Regular cardiac myocyte (primary cell): ENCODE results near the gene CHCHD1. TPM values are rescaled to one million over a fixed set of nuclear protein-coding genes. Genes with fewer than 3 reads are reported as not detected.

Source experiments
- total RNA-seq: library from RNA; depleted of rRNA; stranded (reverse); fragments of >200 nt; gene quantifications from 2 replicates; pipeline ENCODE4 v1.2.3, GENCODE V29; 2014

Gene CHCHD1
- total RNA-seq = 17.8 and 30.1 TPM in 2 replicates

GRCh38 chr10:73781879-73782748, at the start of gene CHCHD1:
CHCHD1 (plus strand) TSS chr10:73782048; CDS start chr10:73782076, 28 bp downstream.

GRCh38 chr10:73743905-73744663, 37.8 kb upstream of the CHCHD1 start, which contains the start of gene SEC24C:
SEC24C (plus strand) TSS chr10:73744372; CDS start chr10:73746833, 2,461 bp downstream.

GRCh38 chr10:73785211-73785720, 3.4 kb downstream of the CHCHD1 start, which contains the start of gene ZSWIM8:
ZSWIM8 (plus strand) TSS chr10:73785606; CDS start chr10:73785879, 273 bp downstream.

Other genes with a start within 250 kb of the CHCHD1 start
- 6.1 and 6.8 TPM in 2 replicates for gene USP54, start 190.7 kb upstream of the CHCHD1 start, total RNA-seq
- 0.19 and 0.28 TPM in 2 replicates for gene MYOZ1, start 140.6 kb upstream of the CHCHD1 start, total RNA-seq
- under 0.01 TPM in 2 replicates for gene SYNPO2L, start 126.0 kb upstream of the CHCHD1 start, total RNA-seq
- 2.0 and 2.1 TPM in 2 replicates for gene AGAP5, start 83.9 kb upstream of the CHCHD1 start, total RNA-seq
- 37.8 and 64.8 TPM in 2 replicates for gene SEC24C, start 37.7 kb upstream of the CHCHD1 start, total RNA-seq
- 39.7 and 83.4 TPM in 2 replicates for gene ZSWIM8, start 3.6 kb downstream of the CHCHD1 start, total RNA-seq
- gene NDST2, start 29.6 kb downstream of the CHCHD1 start, total RNA-seq = 6.3 and 7.0 TPM in 2 replicates
- 18.8 and 22.8 TPM in 2 replicates for gene CAMK2G, start 92.5 kb downstream of the CHCHD1 start, total RNA-seq
- gene PLAU, start 129.1 kb downstream of the CHCHD1 start, total RNA-seq = 53.0 and 130 TPM in 2 replicates
- 186 and 187 TPM in 2 replicates for gene VCL, start 216.1 kb downstream of the CHCHD1 start, total RNA-seq